GM12872 (cell line): ENCODE results near the gene ACOT9.

ENCODE experiments used
- CTCF ChIP-seq: IDR thresholded peaks from 3 replicates; pipeline ENCODE4 v1.5.1; 2011; ENCODE audit warnings: low read depth, mild to moderate bottlenecking, low read length, moderate library complexity; ENCODE audit not compliant: insufficient read depth

ACOT9 gene

GRCh38 chrX:23742174-23742696, 841 bp downstream of the ACOT9 start:
- TF ChIP-seq CTCF: no peak

- TF ChIP-seq CTCF: no peak
Observed at GRCh38 chrX:23737413-23737812, 5.7 kb downstream of the ACOT9 start.

- no peak for TF ChIP-seq CTCF
Observed at GRCh38 chrX:23736030-23736429, 7.0 kb downstream of the ACOT9 start.

- TF ChIP-seq CTCF: no peak
Observed at GRCh38 chrX:23732704-23733103, 10.4 kb downstream of the ACOT9 start.

GRCh38 chrX:23731951-23732350, 11.1 kb downstream of the ACOT9 start:
- TF ChIP-seq CTCF: no peak

GRCh38 chrX:23729214-23729613, 13.9 kb downstream of the ACOT9 start:
- no peak for TF ChIP-seq CTCF

GRCh38 chrX:23727206-23727605, 15.9 kb downstream of the ACOT9 start:
- TF ChIP-seq CTCF: no peak
